NB4 (cell line): ENCODE measurements around the gene MT1E.

Experiments
- CTCF ChIP-seq: IDR thresholded peaks from one replicate; pipeline ENCODE4 v1.5.1; 2012; ENCODE audit warnings: low read depth, low read length
- MAX ChIP-seq: IDR thresholded peaks from 2 replicates; pipeline ENCODE4 v1.6.1; 2011; ENCODE audit warnings: low read depth, low read length
- MYC ChIP-seq: IDR thresholded peaks from 2 replicates; pipeline ENCODE4 v1.6.1; 2011; ENCODE audit warnings: low read depth, low read length
- POLR2A ChIP-seq: IDR thresholded peaks from 2 replicates; pipeline ENCODE4 v1.6.1; 2011; ENCODE audit warnings: mild to moderate bottlenecking; ENCODE audit not compliant: insufficient read length; ENCODE audit errors: extremely low read depth

DNA sequence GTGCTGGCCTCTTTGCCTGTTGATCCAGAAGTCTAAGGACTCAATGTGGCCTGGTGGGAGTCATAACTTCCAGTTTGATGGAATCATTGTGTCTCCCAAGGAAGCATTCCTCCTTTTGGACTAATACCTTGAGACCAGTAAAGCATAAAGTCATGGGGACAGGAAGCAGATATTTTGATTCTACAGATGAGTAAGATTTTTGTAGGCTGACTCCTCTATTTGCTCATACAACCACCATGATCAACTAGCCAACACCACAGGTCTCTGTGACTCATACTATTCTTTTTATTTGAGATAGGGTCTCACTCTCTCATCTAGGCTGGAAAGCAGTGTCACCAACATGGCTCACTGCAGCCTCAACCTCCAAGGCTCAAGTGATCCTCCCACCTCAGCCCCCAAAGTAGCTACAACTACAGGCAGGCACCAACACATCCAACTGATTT is 11.0 kb upstream of the MT1E start:
- TF ChIP-seq POLR2A (no peak), CTCF (no peak), MAX (no peak), MYC (no peak)
